ENCODE data around the gene PSMB8. TPM values are rescaled to one million over a fixed set of nuclear protein-coding genes. Genes with fewer than 3 reads are reported as not detected.
"Not testable (repeated sequence)": the region's sequence is repeated elsewhere in the genome, so short reads cannot be mapped to it uniquely, and the experiment has no call there.

Gene PSMB8
- total and polyA plus RNA-seq, 12 donors = 49.2 to 195 (median 88.1) TPM

DNA sequence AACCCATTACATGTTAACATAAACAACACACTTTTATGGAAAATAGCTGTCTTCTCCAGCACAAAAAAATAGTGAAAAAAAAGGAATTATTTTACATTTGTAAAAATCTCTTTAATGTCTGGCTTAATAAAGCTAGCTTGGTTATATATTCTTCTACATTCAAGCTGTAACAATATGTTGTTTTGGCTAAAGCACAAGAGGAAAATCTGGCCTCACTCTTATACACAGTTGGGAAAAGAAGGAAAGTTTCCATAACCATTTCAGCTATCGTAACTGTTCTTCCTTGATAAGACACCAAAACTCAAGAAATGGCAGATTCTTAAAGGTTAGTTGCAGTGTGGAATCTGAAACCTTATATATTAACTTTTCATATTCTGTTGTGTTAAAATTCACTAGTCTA, 34.7 kb downstream of the PSMB8 start:
- Histone ChIP-seq H3K27me3 (peaks cover 19% of the 10 kb centered on the region), H3K27ac (no peak overlapping the region), H3K4me1 (replicated peaks in 1 of 2) (no peaks in the 10 kb centered on the region), H3K36me3 (replicated peaks in 1 of 2) (no peaks in the 10 kb centered on the region), H3K9me3 (replicated peaks in 1 of 3) (no peaks in the 10 kb centered on the region), H3K4me3 (no peak overlapping the region)
- intact Hi-C loops (cut with DNase I) = no loop called here
- TF ChIP-seq, protein P1, sequence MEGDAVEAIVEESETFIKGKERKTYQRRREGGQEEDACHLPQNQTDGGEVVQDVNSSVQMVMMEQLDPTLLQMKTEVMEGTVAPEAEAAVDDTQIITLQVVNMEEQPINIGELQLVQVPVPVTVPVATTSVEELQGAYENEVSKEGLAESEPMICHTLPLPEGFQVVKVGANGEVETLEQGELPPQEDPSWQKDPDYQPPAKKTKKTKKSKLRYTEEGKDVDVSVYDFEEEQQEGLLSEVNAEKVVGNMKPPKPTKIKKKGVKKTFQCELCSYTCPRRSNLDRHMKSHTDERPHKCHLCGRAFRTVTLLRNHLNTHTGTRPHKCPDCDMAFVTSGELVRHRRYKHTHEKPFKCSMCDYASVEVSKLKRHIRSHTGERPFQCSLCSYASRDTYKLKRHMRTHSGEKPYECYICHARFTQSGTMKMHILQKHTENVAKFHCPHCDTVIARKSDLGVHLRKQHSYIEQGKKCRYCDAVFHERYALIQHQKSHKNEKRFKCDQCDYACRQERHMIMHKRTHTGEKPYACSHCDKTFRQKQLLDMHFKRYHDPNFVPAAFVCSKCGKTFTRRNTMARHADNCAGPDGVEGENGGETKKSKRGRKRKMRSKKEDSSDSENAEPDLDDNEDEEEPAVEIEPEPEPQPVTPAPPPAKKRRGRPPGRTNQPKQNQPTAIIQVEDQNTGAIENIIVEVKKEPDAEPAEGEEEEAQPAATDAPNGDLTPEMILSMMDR (IDR thresholded peaks at IDR 0.05) = no peak
- WGBS, 4 donors = 0 to 46% (median 21%) methylated on average over 1 of the region's 1 CpG
- no peak for DNase-seq

GRCh38 chr6:32807020-32807580, 36.7 kb downstream of the PSMB8 start:
- Histone ChIP-seq H3K4me1 (replicated peaks in 1 of 2) (no peaks in the 10 kb centered on the region), H3K4me3 (no peak overlapping the region), H3K27ac (no peak overlapping the region), H3K27me3 (peaks cover 23% of the 10 kb centered on the region), H3K36me3 (replicated peaks in 1 of 2) (no peaks in the 10 kb centered on the region), H3K9me3 (replicated peaks in 1 of 3) (no peaks in the 10 kb centered on the region)
- no peak for DNase-seq
- no peak for TF ChIP-seq POLR2A (IDR thresholded peaks at IDR 0.05)
- TF ChIP-seq, protein P1 (IDR thresholded peaks at IDR 0.05) = no peak
- intact Hi-C loops (cut with DNase I) = no loop called here
- WGBS, 4 donors = 73 to 82% (median 79%) methylated on average over 2 to 5 of the region's 5 CpGs

DNA sequence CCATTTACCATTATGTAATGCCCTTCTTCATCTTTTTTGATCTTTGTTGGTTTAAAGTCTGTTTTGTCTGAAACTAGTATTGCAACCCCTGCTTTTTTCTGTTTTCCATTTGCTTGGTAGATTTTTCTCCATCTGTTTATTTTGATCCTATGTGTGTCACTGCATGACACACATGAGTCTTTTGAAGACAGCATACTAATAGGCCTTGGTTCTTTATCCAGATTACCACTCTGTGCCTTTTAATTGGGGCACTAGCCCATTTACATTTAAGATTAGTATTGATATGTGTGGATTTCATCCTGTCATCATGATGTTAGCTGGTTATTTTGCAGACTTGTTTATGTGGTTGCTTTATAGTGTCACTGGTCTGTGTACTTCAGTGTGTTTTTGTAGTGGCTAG, 38.4 kb downstream of the PSMB8 start:
- H3K36me3 ChIP-seq (replicated peaks in 1 of 2); H3K4me1 ChIP-seq (replicated peaks in 1 of 2); intact Hi-C loops (cut with DNase I); DNase-seq; H3K27ac ChIP-seq; H3K9me3 ChIP-seq (replicated peaks in 1 of 3); H3K4me3 ChIP-seq: not testable (repeated sequence)
- peaks cover 23% of the 10 kb centered on the region for H3K27me3 ChIP-seq

DNA sequence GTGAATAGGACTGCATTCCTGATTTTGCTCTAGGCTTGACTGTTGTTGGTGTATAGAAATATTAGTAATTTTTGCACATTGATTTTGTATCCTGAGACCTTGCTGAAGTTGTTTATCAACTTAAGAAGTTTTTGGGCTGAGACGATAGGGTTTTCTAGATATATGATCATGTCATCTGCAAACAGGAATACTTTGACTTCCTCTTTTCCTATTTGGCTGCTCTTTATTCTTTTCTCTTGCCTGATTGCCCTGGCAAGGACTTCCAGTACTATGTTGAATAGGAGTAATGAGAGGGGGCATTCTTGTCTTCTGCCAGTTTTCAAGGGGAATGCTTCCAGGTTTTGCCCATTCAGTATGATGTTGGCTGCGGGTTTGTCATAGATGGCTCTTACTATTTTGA, 40.4 kb downstream of the PSMB8 start:
- DNase-seq = no peak
- intact Hi-C loops (cut with DNase I) = no loop called here
- H3K9me3 ChIP-seq (replicated peaks in 1 of 3) = no peaks in the 10 kb centered on the region
- H3K36me3 ChIP-seq (replicated peaks in 1 of 2) = no peaks in the 10 kb centered on the region
- no peak overlapping the region for H3K27ac ChIP-seq
- 22 to 79% (median 61%) methylated on average over 2 of the region's 2 CpGs for WGBS, 4 donors
- no peak overlapping the region for H3K4me3 ChIP-seq
- H3K27me3 ChIP-seq = peaks cover 35% of the 10 kb centered on the region
- TF ChIP-seq, protein P1 (IDR thresholded peaks at IDR 0.05) = no peak
- TF ChIP-seq POLR2A (IDR thresholded peaks at IDR 0.05) = no peak
- no peaks in the 10 kb centered on the region for H3K4me1 ChIP-seq (replicated peaks in 1 of 2)

DNA sequence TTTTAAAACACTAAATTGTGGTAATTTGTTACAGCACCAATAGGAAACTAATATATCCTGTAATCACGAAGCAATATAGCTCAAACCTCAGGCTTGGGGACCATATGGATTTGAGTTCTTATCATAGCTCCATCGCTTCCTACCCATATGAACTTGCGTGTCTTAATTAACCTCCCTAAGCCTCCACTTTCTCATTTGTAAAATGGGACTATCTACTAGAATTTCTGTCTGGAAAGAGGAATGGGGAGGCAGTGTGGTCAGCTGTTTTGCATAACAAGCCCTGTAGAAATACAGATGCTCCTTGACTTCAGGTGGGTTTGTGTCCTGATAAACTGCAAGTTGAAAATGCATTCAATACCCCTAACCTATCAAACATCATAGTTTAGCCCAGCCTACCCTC, 44.1 kb downstream of the PSMB8 start:
- no peak overlapping the region for H3K27ac ChIP-seq
- no peaks in the 10 kb centered on the region for H3K4me1 ChIP-seq (replicated peaks in 1 of 2)
- DNase-seq = no peak
- intact Hi-C loops (cut with DNase I) = loop anchor here (5.0 to 10.0 kb wide), 4 partner anchors 92 to 555 kb away; no protein-coding TSS in a partner anchor
- TF ChIP-seq, protein P1 (IDR thresholded peaks at IDR 0.05) = no peak
- no peak for TF ChIP-seq POLR2A (IDR thresholded peaks at IDR 0.05)
- no peak overlapping the region for H3K4me3 ChIP-seq
- WGBS, 4 donors = 66 to 86% (median 73%) methylated on average over 3 of the region's 3 CpGs
- H3K9me3 ChIP-seq (replicated peaks in 1 of 3) = no peaks in the 10 kb centered on the region
- H3K27me3 ChIP-seq = peaks cover 42% of the 10 kb centered on the region
- H3K36me3 ChIP-seq (replicated peaks in 1 of 2) = no peaks in the 10 kb centered on the region

All from adrenal gland (tissue), 12 donors.